ENCODE data around the gene MSN. TPM values are rescaled to one million over a fixed set of nuclear protein-coding genes. Genes with fewer than 3 reads are reported as not detected.

Gene MSN
- total and polyA plus RNA-seq, 2 of the 13 experiments (the other 11 are each of a cell fraction or from before 2014, with no cell fraction given), result 0.15 TPM; not detected in 1

DNA sequence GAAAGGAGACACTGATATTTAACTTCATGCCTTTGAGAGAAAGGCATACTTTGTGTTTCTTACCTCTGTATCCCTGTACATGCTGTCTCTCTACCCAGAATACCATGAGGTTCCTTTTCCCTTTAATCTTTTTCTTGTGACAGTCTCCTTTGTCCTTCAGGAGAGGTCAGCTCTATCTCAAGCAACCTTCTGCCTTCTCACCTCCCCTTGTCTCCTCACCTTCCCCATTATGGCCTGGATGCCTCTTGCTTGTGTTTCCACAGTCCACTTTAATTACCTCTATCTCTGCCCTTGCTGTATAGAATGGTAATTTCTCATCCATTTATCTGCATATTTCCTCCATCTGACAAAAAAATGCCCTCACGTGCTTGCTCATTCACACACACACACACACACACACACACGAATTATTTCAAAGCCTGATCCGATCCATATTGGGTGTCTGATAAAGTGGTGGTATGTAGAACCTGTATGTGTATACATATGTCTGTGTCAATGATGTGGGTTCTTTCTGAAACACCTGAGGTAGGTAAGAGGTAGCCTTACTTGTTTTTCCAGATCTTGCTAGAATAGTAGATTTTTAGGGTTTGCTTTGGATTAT lies 28.5 kb downstream of the MSN start (continued):
- no peak for TF ChIP-seq CREB1 (IDR thresholded peaks at IDR 0.05)
- TF ChIP-seq CREB1 (CRISPR knock-in tag; IDR thresholded peaks at IDR 0.05), result no peak
- no peak for TF ChIP-seq MEIS1 (CRISPR knock-in tag; IDR thresholded peaks at IDR 0.05; ENCODE audit: borderline replicate concordance)
- TF ChIP-seq, protein P1, sequence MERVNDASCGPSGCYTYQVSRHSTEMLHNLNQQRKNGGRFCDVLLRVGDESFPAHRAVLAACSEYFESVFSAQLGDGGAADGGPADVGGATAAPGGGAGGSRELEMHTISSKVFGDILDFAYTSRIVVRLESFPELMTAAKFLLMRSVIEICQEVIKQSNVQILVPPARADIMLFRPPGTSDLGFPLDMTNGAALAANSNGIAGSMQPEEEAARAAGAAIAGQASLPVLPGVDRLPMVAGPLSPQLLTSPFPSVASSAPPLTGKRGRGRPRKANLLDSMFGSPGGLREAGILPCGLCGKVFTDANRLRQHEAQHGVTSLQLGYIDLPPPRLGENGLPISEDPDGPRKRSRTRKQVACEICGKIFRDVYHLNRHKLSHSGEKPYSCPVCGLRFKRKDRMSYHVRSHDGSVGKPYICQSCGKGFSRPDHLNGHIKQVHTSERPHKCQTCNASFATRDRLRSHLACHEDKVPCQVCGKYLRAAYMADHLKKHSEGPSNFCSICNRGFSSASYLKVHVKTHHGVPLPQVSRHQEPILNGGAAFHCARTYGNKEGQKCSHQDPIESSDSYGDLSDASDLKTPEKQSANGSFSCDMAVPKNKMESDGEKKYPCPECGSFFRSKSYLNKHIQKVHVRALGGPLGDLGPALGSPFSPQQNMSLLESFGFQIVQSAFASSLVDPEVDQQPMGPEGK (CRISPR knock-in tag; IDR thresholded peaks at IDR 0.05), result no peak

DNA sequence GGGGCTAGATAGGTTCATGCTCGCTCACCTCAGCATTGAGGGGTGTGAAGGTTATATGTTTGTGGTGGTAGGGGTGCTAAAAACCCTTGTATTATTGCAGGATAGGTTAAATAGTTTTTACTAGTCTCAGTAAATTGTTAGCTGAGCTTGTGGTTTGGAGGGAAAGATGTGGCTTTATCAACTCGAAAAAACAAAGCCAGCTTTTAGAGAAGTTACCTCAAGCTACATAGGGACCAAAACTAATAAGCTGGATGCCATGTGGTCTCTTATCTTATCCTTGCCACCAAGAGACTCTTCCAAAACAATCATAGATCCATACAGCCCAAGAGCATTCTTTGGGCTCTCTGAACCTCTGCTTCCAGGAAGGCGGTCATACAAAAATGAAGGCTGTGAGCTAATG lies 29.2 kb downstream of the MSN start:
- BruUV-seq (replicated peaks), result no TSS peak
- Histone ChIP-seq H3K4me1 (ENCODE audit: insufficient read depth, low read length) (no peaks in the 10 kb centered on the region), H3K36me3 (replicated peaks in 1 of 2; ENCODE audit: control insufficient read depth in 1 of 2, insufficient read depth in 2 of 2, low read length in 2 of 2) (no peaks in the 10 kb centered on the region), H3K9me3 (ENCODE audit: low read length) (no peaks in the 10 kb centered on the region), H3K27ac (ENCODE audit: extremely low read length, insufficient read depth, low read length) (no peak overlapping the region), H3K27me3 (ENCODE audit: control insufficient read depth in 1 of 2, insufficient read depth in 2 of 2, low read length in 2 of 2) (no peaks in the 10 kb centered on the region), H3K4me2 (ENCODE audit: low read depth, low read length) (no peak overlapping the region), H4K20me1 (ENCODE audit: insufficient read depth, low read length) (no peaks in the 10 kb centered on the region), H3K79me2 (ENCODE audit: insufficient read depth, low read length) (no peaks in the 10 kb centered on the region), H3K4me3 (replicated peaks in 1 of 3; ENCODE audit: insufficient read depth in 1 of 3, low read depth in 2 of 3, low read length in 3 of 3) (no peak overlapping the region), H2AFZ (ENCODE audit: low read length) (no peak overlapping the region), H3K9ac (ENCODE audit: insufficient read depth, low read depth, low read length) (no peak overlapping the region)
- in situ Hi-C loops (cut with HindIII; ENCODE audit: extremely low pct_ligation_motif_present, low pct_unique_long_range_greater_than_20kb), result no loop called here
- intact Hi-C loops (cut with micrococcal nuclease; ENCODE audit: unreplicated experiment), result no loop called here
- ChIA-PET CTCF (ENCODE audit: low intra/inter-chr PET ratio, low total read pairs) (no interaction called here), POLR2A (no interaction called here)
- ATAC-seq (no peak), DNase-seq (ENCODE audit: low spot score) (no peak), FAIRE-seq (no peak)
- WGBS (ENCODE audit: low lambda C conversion rate), result 0% methylated on average over 2 of the region's 3 CpGs
- no peak for TF ChIP-seq POLR2G (IDR thresholded peaks at IDR 0.05; ENCODE audit: low read depth, low read length)
- TF ChIP-seq, protein P2, sequence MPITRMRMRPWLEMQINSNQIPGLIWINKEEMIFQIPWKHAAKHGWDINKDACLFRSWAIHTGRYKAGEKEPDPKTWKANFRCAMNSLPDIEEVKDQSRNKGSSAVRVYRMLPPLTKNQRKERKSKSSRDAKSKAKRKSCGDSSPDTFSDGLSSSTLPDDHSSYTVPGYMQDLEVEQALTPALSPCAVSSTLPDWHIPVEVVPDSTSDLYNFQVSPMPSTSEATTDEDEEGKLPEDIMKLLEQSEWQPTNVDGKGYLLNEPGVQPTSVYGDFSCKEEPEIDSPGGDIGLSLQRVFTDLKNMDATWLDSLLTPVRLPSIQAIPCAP (CRISPR knock-in tag; IDR thresholded peaks at IDR 0.05; ENCODE audit: low read depth), result no peak
- TF ChIP-seq MXD4 (CRISPR knock-in tag; IDR thresholded peaks at IDR 0.05), result no peak
- no peak for TF ChIP-seq SUZ12 (IDR thresholded peaks at IDR 0.05; ENCODE audit: low read depth, low read length)
- TF ChIP-seq ZNF766 (CRISPR knock-in tag; IDR thresholded peaks at IDR 0.05; ENCODE audit: borderline replicate concordance), result no peak
- TF ChIP-seq, protein P3, sequence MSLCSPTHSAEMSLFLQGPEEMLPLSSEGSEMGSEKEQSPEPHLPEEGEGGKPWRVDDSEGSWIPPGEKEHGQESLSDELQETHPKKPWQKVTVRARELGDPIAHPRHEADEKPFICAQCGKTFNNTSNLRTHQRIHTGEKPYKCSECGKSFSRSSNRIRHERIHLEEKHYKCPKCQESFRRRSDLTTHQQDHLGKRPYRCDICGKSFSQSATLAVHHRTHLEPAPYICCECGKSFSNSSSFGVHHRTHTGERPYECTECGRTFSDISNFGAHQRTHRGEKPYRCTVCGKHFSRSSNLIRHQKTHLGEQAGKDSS (CRISPR knock-in tag; IDR thresholded peaks at IDR 0.05; ENCODE audit: borderline replicate concordance, low read depth), result no peak
- no peak for TF ChIP-seq NFIB (CRISPR knock-in tag; IDR thresholded peaks at IDR 0.05; ENCODE audit: borderline replicate concordance)
- TF ChIP-seq ZNF530 (CRISPR knock-in tag; IDR thresholded peaks at IDR 0.05; ENCODE audit: low read depth), result no peak
- TF ChIP-seq SMAD1 (CRISPR knock-in tag; IDR thresholded peaks at IDR 0.05; ENCODE audit: borderline replicate concordance, low read depth), result no peak

All from HepG2 (cell line).